ENCODE results near the gene LMO2. TPM values are rescaled to one million over a fixed set of nuclear protein-coding genes. Genes with fewer than 3 reads are reported as not detected.

Gene LMO2
- total and polyA plus RNA-seq, 2 donors (not counting 3 experiments of a cell fraction or from before 2014, with no cell fraction given): 60.4 to 66.8 TPM

- intact Hi-C loops (cut with micrococcal nuclease) (no loop called here), dilution Hi-C loops (cut with MboI; ENCODE audit: extremely low pct_ligation_motif_present, low sequenced_read_pairs) (no loop called here)
- POLR2A ChIA-PET: no interaction called here
- Histone ChIP-seq H3K79me2 (ENCODE audit: control insufficient read depth, insufficient read depth, low read length) (no peaks in the 10 kb centered on the region), H3K4me3 (replicated peaks in 1 of 3; ENCODE audit: insufficient read depth in 1 of 3, low read depth in 1 of 3, low read length in 3 of 3) (no peak overlapping the region), H4K20me1 (replicated peaks; ENCODE audit: control insufficient read depth, extremely low read depth, insufficient read depth, low read length) (no peaks in the 10 kb centered on the region), H2AFZ (ENCODE audit: low read depth, low read length) (no peak overlapping the region), H3K9me1 (replicated peaks; ENCODE audit: control insufficient read depth, extremely low read depth, insufficient read depth, low read length) (no peaks in the 10 kb centered on the region), H3K4me1 (ENCODE audit: control insufficient read depth, extremely low read depth, insufficient read depth, low read length) (peaks cover 3% of the 10 kb centered on the region), H3K9ac (replicated peaks; ENCODE audit: extremely low read depth, insufficient read depth, low read length) (no peak overlapping the region), H3K36me3 (ENCODE audit: control insufficient read depth in 2 of 2, extremely low read depth in 1 of 2, insufficient read depth in 2 of 2, low read length in 2 of 2) (no peaks in the 10 kb centered on the region), H3K27me3 (ENCODE audit: control insufficient read depth in 2 of 2, insufficient read depth in 2 of 2, low read length in 2 of 2) (peaks cover 3 to 17% of the 10 kb centered on the region in 2 experiments), H3K27ac (ENCODE audit: insufficient read depth, low read depth, low read length) (no peak overlapping the region), H3K9me3 (replicated peaks; ENCODE audit: control insufficient read depth, insufficient read depth, low read length) (no peaks in the 10 kb centered on the region), H3K4me2 (ENCODE audit: insufficient read depth, low read length) (no peak overlapping the region)
- FAIRE-seq (no peak), DNase-seq (ENCODE audit: low read depth, low spot score) (no peak)
- no TSS peak for BruUV-seq (replicated peaks)
- CTCF ChIA-PET: no interaction called here
- TF ChIP-seq POLR2AphosphoS5 (IDR thresholded peaks at IDR 0.05; ENCODE audit: insufficient read depth, low read depth, low read length) (no peak), GATA2 (IDR thresholded peaks at IDR 0.05; ENCODE audit: insufficient read depth, insufficient read length, low read depth, low read length) (no peak), EZH2 (IDR thresholded peaks at IDR 0.05; ENCODE audit: borderline replicate concordance, low read depth, low read length, severe bottlenecking) (no peak), FOS (IDR thresholded peaks at IDR 0.05; ENCODE audit: borderline replicate concordance, insufficient read depth, low read length) (no peak), JUN (IDR thresholded peaks at IDR 0.05; ENCODE audit: borderline replicate concordance, insufficient read depth, insufficient read length, low read depth) (no peak), CTCF (IDR thresholded peaks at IDR 0.05; ENCODE audit: extremely low read depth in 1 of 2, insufficient read depth in 1 of 2, low read depth in 1 of 2, low read length in 2 of 2) (no peak), MAX (IDR thresholded peaks at IDR 0.05; ENCODE audit: insufficient read depth, insufficient read length) (no peak), POLR2A (IDR thresholded peaks at IDR 0.05; ENCODE audit: low read depth, low read length) (no peak)
Measured at GRCh38 chr11:33889821-33890378, 2.0 kb downstream of the LMO2 start.

All from endothelial cell of umbilical vein (primary cell).